ENCODE data around the gene SVOP. TPM values are rescaled to one million over a fixed set of nuclear protein-coding genes. Genes with fewer than 3 reads are reported as not detected.
A peak's percentile ranks its signal among the peaks of the same experiment; 100 is the strongest.

SVOP gene
- total and polyA plus RNA-seq, 2 of the 4 experiments (the other 2 are of a cell fraction), result not detected

DNA sequence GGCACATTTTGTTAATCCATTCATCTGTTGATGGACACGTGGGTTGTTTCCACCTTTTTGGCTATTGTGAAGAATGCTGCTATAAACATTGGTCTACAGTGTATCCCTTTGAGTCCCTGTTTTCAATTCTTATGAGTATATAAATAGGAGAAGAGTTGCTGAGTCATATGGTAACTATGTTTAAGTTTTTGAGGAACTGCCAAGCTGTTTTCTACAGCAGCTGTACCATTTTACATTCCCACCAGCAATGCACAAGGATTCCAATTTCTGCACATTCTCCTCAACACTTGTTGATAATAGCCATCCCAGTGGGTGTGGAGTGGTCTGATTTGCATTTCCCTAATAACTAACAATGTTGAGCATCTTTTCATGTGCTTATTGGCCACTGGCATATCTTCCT lies 6.9 kb upstream of the SVOP start:
- Histone ChIP-seq H4K5ac (ENCODE audit: low read depth, low read length) (no peak overlapping the region), H3K4me2 (ENCODE audit: low read depth, low read length) (no peak overlapping the region), H3K4ac (ENCODE audit: low read depth, low read length) (no peak overlapping the region), H3K4me1 (ENCODE audit: control insufficient read depth, insufficient read depth, low read length) (no peaks in the 10 kb centered on the region; the same call in 1 of the 2 replicates), H2BK120ac (ENCODE audit: low read depth, low read length) (no peak overlapping the region), H3K14ac (replicated peaks; ENCODE audit: low read depth, low read length) (no peak overlapping the region), H3K9ac (ENCODE audit: low read depth, low read length) (no peak overlapping the region), H3K9me3 (ENCODE audit: control insufficient read depth, insufficient read depth, low read length) (no peaks in the 10 kb centered on the region), H4K20me1 (ENCODE audit: insufficient read depth, low read length) (no peaks in the 10 kb centered on the region), H3K27me3 (ENCODE audit: control insufficient read depth, insufficient read depth, low read length) (peaks cover 2% of the 10 kb centered on the region; the same call in 1 of the 2 replicates), H3K56ac (ENCODE audit: extremely low read depth, insufficient read depth, low read length) (no peak overlapping the region), H2BK15ac (ENCODE audit: low read depth, low read length) (no peak overlapping the region), H2AK9ac (replicated peaks; ENCODE audit: low read depth, low read length, poor library complexity) (no peak overlapping the region), H4K91ac (ENCODE audit: insufficient read depth, low read depth, low read length) (no peak overlapping the region), H3K79me1 (ENCODE audit: low read depth in 1 of 2, low read length in 2 of 2) (no peaks in the 10 kb centered on the region), H4K8ac (ENCODE audit: low read depth in 2 of 2, low read length in 2 of 2) (no peak overlapping the region), H3K27ac (ENCODE audit: insufficient read depth, low read length) (no peak overlapping the region), H3K4me3 (ENCODE audit: insufficient read depth, low read depth, low read length) (no peak overlapping the region), H3K36me3 (ENCODE audit: control insufficient read depth, insufficient read depth, low read length) (no peaks in the 10 kb centered on the region), H2AFZ (replicated peaks; ENCODE audit: low read length, poor library complexity) (no peak overlapping the region), H2BK5ac (ENCODE audit: low read depth, low read length, poor library complexity, severe bottlenecking) (no peak overlapping the region), H2BK20ac (ENCODE audit: low read depth, low read length) (no peak overlapping the region), H3K18ac (ENCODE audit: low read depth, low read length) (no peak overlapping the region), H2AK5ac (ENCODE audit: low read depth, low read length) (no peak overlapping the region), H3K9me1 (ENCODE audit: insufficient read depth, low read length) (no peaks in the 10 kb centered on the region), H3K23ac (ENCODE audit: low read depth, low read length) (no peak overlapping the region)
- CTCF ChIA-PET, result no interaction called here
- intact Hi-C loops (cut with micrococcal nuclease) (no loop called here), in situ Hi-C loops (cut with MboI; ENCODE audit: low sequenced_read_pairs) (no loop called here), dilution Hi-C loops (cut with HindIII; ENCODE audit: low sequenced_read_pairs, unreplicated experiment) (no loop called here)
- peak; percentile 64 for DNase-seq
- WGBS, 2 experiments (ENCODE audit: extremely low coverage in 2 of 2, insufficient read length in 1 of 2), result no CpG with 5 or more reads among the region's 1 CpG
- POLR2A ChIA-PET (ENCODE audit: unreplicated experiment), result no interaction called here
- ATAC-seq (ENCODE audit: low read depth), result peak; percentile 82
- peak; percentile 69 for TF ChIP-seq NFE2L2 (IDR thresholded peaks at IDR 0.05; ENCODE audit: low read depth, low read length)
- TF ChIP-seq POLR2A (IDR thresholded peaks at IDR 0.05; ENCODE audit: low read depth, low read length), result no peak
- no TSS peak for BruUV-seq (replicated peaks)
